ES-I3 (cell line): ENCODE results near the gene PRXL2B.

Experiments
- H3K36me3 ChIP-seq: 2 replicates; pipeline ENCODE4 v1.6.1; 2013; ENCODE audit warnings: mild to moderate bottlenecking, low read length, control low read depth, moderate library complexity; ENCODE audit not compliant: insufficient read depth
- H3K4me1 ChIP-seq: 2 replicates; pipeline ENCODE4 v1.6.1; 2013; ENCODE audit warnings: mild to moderate bottlenecking, control low read depth, low read length; ENCODE audit not compliant: insufficient read depth
- H3K9ac ChIP-seq: 2 replicates; pipeline ENCODE4 v1.6.1; 2013; ENCODE audit warnings: low read depth, mild to moderate bottlenecking, low read length, moderate library complexity
- H3K9me3 ChIP-seq: 2 replicates; pipeline ENCODE4 v1.6.1; 2013; ENCODE audit warnings: mild to moderate bottlenecking, low read length, moderate library complexity; ENCODE audit not compliant: control insufficient read depth, insufficient read depth

PRXL2B gene

DNA sequence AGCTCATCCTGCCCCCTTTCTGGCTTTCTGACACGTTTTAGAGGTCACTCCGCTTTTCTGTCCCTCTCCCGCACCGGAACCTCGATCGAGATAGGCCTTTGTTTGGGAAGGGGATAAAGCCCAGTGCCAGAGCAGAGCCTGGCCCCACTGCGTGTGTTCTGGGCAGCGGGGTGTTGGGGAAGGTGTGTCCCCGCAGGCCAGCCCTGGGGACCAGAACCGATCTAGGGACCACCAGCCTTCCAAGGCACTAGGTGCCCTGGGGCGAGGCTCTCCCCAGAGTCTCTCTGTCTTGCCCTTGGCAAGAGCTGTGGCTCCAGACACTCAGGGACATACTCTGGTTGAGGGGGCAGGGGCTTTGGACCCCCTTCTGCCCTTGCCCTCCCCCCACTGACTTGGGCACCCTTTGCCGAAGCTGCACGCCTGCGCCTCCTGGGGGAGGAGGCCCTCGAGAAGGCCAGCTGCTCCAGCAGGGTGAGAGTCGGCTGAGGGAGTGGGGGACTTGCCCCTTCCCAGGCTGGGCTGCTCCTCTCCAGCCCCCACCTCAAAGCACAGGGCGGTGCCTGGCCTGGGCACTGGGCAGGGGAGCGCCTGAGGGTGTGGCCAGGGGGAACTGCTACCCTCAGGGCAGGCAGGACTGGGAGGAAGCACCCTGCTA lies 16.4 kb downstream of the PRXL2B start:
- H3K4me1 ChIP-seq: no peaks in the 10 kb centered on the region
- no peaks in the 10 kb centered on the region; the same call in 1 of the 2 replicates for H3K9me3 ChIP-seq
- no peaks in the 10 kb centered on the region for H3K36me3 ChIP-seq
- H3K9ac ChIP-seq: no peak overlapping the region

- Histone ChIP-seq H3K9ac (no peak overlapping the region), H3K9me3 (no peaks in the 10 kb centered on the region), H3K4me1 (no peaks in the 10 kb centered on the region), H3K36me3 (no peaks in the 10 kb centered on the region)
Measured at GRCh38 chr1:2603521-2604155, 17.1 kb downstream of the PRXL2B start.

GRCh38 chr1:2604156-2604843 lies 17.7 kb downstream of the PRXL2B start:
- Histone ChIP-seq H3K36me3 (no peaks in the 10 kb centered on the region), H3K9me3 (no peaks in the 10 kb centered on the region), H3K4me1 (no peaks in the 10 kb centered on the region), H3K9ac (no peak overlapping the region)

- Histone ChIP-seq H3K4me1 (no peaks in the 10 kb centered on the region), H3K9me3 (no peaks in the 10 kb centered on the region), H3K9ac (no peak overlapping the region), H3K36me3 (no peaks in the 10 kb centered on the region)
Measured at GRCh38 chr1:2604844-2605508, 18.4 kb downstream of the PRXL2B start.

GRCh38 chr1:2605509-2606395 lies 19.2 kb downstream of the PRXL2B start:
- H3K36me3 ChIP-seq: no peaks in the 10 kb centered on the region
- no peak overlapping the region for H3K9ac ChIP-seq
- no peaks in the 10 kb centered on the region; the same call in 1 of the 2 replicates for H3K4me1 ChIP-seq
- no peaks in the 10 kb centered on the region for H3K9me3 ChIP-seq

DNA sequence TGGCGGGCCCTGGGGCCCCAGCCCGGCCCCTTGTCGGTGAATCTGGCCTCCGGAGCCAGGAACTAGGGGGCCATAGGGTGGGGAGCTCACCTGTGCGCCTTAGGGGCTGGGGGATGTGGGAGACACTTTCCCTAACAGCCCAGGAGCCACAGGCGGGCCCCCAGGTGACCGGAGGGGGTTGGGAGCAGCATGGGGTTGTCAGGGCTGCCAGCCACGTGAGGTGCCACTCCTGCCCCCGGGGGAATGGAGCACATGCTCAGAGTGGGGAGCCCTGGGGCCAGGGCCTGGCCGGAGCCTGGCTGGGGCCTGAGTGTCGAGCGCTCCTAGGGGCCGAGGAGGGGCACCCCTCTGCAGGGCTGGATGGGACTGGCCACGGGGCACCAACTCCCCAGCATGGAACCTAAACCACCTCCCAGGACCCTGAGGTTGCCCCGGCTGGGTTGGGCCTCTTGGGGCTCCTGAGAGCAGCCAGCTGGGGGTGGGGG lies 19.9 kb downstream of the PRXL2B start:
- H3K4me1 ChIP-seq: no peaks in the 10 kb centered on the region; the same call in 1 of the 2 replicates
- H3K36me3 ChIP-seq: no peaks in the 10 kb centered on the region
- no peak overlapping the region for H3K9ac ChIP-seq
- H3K9me3 ChIP-seq: no peaks in the 10 kb centered on the region

- no peaks in the 10 kb centered on the region; the same call in 1 of the 2 replicates for H3K4me1 ChIP-seq
- no peak overlapping the region for H3K9ac ChIP-seq
- H3K9me3 ChIP-seq: no peaks in the 10 kb centered on the region
- no peaks in the 10 kb centered on the region for H3K36me3 ChIP-seq
Measured at GRCh38 chr1:2606881-2607621, 20.5 kb downstream of the PRXL2B start.

DNA sequence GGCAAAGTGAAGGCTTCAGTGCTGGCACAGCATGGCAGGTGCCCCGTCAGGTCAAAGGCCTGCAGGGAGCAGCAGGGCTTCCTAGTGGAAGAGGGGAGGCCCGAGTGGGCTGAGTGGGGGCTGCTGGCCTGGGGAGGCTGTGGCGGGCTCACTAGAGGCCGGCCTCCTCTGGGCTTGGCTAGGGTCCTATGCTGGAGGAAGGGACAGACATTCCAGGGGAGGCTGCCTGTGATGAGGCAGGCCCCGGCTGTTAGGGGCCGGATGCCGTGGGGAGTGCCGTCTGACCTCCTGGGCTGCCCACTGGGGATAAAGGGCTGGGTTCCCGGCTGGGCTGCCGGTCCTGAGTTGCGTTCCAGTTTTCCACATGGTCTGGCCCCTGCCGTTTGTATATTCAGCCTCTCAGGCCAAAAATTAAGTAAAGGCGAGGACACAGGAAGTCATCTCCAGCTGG lies 21.1 kb downstream of the PRXL2B start:
- H3K36me3 ChIP-seq: no peaks in the 10 kb centered on the region
- H3K4me1 ChIP-seq: no peaks in the 10 kb centered on the region; the same call in 1 of the 2 replicates
- H3K9me3 ChIP-seq: no peaks in the 10 kb centered on the region

GRCh38 chr1:2609319-2610035 lies 22.9 kb downstream of the PRXL2B start:
- Histone ChIP-seq H3K9ac (no peak overlapping the region), H3K4me1 (no peaks in the 10 kb centered on the region; the same call in 1 of the 2 replicates)

More for the DNA sequence above, 21.1 kb downstream of the PRXL2B start:
- no peak overlapping the region for H3K9ac ChIP-seq

GRCh38 chr1:2610036-2610959 lies 23.7 kb downstream of the PRXL2B start:
- peak overlapping the region; percentile 29; the same call in 1 of the 2 replicates for H3K9ac ChIP-seq
- no peaks in the 10 kb centered on the region for H3K9me3 ChIP-seq
- H3K4me1 ChIP-seq: no peaks in the 10 kb centered on the region; the same call in 1 of the 2 replicates
- no peaks in the 10 kb centered on the region for H3K36me3 ChIP-seq

More at GRCh38 chr1:2609319-2610035, 22.9 kb downstream of the PRXL2B start:
- Histone ChIP-seq H3K36me3 (no peaks in the 10 kb centered on the region), H3K9me3 (no peaks in the 10 kb centered on the region)

DNA sequence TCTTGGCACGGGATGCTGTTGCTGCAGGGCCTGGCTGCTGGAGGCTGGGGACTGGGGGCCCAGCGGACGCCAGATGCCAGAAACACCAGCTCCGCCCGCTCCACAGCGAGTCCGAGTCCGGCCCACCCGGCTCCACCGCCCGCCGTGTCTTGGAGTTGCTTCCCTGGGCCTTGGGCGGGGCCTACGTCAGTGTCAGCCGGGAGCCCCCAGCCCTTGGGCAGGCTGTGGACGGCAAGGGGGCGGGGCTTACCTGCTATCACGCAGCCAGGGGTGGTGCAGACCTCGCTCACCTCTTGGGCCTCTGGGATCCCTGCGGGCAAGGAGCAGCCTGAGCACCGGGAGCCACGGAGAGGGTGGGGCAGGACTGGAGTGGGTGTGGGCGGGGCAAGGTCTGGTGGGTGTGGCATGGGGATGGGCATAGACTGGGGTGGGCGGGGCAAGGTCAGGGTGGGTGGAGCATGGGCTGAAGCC lies 24.5 kb downstream of the PRXL2B start:
- Histone ChIP-seq H3K4me1 (no peaks in the 10 kb centered on the region; the same call in 1 of the 2 replicates), H3K9me3 (peaks cover 4% of the 10 kb centered on the region; the same call in 1 of the 2 replicates), H3K9ac (peak overlapping the region; percentile 29; the same call in 1 of the 2 replicates), H3K36me3 (no peaks in the 10 kb centered on the region)
